Activated CD4-positive, alpha-beta T cell treated with anti-CD3 and anti-CD28 coated beads for 4 hours (primary cell): Measurements from ENCODE around the gene SEMA3F.

Experiments
- DNase-seq, 2 donors: peaks; one replicate each; pipeline ENCODE4 v3.0.0-alpha.2; 2020

SEMA3F gene

DNA sequence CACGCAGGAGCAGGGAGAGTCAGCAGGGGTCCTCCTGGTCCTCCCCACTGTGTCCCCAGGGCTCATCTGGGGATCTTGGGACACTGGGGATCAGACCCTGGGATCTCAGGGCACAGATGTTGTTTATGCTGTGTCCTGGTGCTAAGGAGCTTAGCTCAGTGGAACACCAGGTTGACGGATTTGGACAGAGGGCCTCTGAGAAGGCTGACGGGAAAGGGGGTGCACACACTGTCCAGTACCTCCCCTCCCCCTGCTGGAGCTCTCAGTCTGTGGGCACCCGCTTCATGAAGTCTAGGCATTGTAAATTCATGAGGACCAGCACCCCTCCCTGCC, 21.9 kb upstream of the SEMA3F start:
- no peak for DNase-seq

DNA sequence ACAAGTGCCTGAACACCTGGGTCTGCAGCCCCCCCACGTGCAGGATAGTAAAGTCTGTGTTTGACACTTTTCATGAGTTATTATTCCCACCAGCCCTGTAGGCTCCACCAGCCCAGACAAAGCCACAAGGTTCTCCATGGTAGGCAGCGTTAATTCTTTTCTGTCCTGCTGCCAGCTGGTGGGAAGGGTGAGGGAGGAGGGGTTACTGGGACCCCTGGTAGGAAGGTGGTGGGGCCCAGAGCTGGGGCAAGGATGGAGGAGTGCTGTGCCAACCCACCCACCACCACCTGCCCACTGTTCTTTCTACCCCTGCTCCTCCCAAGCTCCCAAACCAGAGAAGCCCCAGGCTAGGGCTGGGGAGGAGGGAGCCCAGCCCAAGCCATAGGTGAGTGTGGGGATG, 20.8 kb upstream of the SEMA3F start:
- DNase-seq: no peak

DNA sequence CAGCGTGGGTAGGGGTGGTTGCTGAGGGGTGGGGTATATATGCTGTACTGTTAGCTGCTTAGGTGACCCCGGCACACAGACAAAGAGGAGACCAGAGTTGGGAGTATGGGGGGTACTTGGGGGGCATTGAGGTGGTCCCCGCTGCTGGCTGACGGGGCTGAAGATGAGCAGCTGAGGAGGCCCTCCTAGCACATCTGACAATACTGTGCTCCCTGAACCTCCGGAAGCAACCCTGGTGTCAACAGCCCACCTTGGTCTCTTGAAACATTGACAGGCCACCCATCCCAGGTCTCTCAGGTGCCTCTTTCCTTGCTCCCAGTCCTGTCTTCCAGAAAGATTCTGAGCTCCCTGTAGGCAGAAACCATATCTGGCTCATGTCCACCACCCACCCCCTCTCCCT, 19.2 kb upstream of the SEMA3F start:
- no peak for DNase-seq

- no peak for DNase-seq
These were observed 18.3 kb upstream of the SEMA3F start for GRCh38 chr3:50136714-50137405.

DNA sequence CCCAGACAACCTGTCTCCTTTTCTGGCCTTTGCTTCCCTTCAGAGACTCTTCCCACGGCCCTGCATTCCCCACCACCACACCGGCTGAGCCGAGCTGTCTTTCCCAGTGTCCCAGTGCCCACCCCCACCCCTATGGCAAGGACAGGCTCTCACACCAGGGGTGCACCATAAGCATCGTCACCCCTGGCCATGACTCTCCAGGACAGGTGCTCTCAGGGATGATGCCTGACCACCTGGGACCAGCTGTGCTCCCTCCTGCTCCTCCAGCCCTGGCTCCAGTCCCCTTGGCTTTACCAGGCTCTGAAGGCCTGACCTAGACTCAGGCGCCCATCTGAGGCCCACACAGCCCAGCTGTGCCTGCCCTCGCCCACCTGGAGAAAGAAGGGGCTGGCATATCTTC, 17.6 kb upstream of the SEMA3F start:
- DNase-seq: no peak

DNA sequence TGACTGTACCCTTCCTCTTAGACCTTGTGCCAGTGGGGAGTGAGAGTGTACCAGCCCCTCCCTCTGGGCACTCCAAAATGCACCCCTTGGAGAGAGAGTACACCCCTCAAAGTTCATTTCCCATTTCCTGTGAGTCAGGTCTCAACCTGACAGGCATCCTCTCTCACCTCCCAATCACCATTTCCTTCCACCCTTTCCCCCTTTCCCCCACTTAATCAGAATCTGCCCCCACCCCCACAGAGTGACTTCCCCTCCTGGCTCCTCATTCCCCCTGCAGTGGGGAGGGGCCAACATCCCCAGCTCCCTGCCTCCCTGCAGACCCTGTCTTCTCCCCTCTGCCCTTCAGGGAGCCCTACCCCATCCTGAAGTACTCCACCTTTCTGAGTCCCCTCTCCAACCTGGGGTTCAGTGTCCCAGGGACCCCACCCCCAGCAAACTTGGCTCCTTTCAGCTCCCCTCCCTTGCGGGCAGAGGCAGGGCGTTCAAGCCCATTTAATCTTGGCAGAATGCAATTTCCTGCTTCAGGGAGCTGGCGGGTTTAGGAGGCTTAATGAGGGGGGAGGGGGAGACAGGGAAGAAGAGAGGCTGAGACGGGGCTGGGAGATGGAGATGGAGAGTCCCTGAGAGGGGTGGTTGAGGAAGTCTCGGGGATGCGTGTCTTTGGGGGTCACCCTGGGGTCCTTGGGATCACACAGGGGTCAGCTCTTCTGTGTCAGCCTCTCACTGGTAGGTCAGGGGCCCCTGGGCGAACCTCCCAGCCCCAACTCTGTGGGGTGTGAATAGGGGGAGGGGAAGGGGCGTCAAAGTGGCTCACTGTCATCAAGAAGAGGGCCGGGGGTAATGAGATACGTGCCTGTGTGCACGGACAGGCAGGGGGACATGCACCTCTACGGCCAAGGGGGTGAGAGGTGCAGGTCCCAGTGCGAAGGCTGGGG, 16.6 kb upstream of the SEMA3F start:
- no peak for DNase-seq

DNA sequence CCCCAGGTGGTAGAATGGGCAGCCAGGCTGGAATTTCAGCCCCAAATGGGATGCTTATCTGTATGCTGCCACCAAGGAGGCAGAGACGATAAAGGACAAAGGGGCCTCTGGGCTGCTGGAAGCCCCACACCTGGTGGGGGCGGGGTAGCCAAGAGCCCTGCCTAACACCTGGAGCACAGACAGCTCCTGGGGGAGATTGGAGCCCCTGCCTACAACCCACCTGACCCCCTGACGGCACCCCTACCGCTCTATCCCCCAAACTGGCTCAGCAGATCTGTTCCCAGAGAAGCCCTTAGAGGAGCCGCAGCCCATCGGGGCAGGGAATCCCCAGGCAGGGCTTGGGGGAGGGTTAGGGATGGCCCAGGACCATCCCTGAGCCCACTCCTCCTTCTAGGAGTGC, 15.8 kb upstream of the SEMA3F start:
- DNase-seq: no peak

DNA sequence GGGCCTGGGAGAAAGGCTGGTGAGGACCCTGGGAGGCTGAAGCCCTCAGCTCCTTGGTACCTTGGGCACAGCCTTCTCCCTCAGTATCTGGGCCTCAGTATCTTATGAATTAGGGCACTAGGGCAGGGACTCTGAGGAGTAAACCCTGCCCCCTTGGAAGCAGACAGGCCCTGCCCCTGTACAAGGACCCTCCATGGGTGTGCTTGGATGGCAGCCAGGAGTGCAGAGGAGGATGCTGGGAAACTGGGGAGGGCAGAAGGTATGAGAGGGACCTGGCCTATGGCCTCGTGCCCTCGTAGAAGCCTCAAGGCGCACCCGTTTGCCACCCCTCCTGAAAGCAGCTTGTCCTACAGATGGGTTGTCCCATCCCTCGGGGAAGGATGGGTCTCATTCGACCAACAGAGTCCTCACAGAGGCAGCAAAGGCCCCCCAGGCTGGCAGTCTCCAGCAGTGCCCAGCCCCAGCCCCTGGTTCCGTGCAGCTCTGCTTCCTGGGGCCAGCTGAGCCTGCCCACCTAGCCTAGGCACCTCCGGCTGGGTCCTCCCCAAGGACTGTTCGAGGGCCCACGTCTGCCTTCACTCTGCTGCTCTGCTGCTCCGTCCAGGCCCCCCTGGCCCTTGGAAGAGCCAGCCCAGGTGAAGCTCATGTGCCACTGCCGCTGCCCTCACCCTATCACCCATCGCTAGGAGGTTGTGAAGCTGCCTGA, 15.3 kb upstream of the SEMA3F start:
- DNase-seq: no peak

- DNase-seq: no peak
These were observed 14.1 kb upstream of the SEMA3F start for GRCh38 chr3:50140990-50141389.

- DNase-seq: no peak
These were observed 8.7 kb upstream of the SEMA3F start for GRCh38 chr3:50146316-50146901.

- DNase-seq: no peak
These were observed 8.1 kb upstream of the SEMA3F start for GRCh38 chr3:50147016-50147415.

DNA sequence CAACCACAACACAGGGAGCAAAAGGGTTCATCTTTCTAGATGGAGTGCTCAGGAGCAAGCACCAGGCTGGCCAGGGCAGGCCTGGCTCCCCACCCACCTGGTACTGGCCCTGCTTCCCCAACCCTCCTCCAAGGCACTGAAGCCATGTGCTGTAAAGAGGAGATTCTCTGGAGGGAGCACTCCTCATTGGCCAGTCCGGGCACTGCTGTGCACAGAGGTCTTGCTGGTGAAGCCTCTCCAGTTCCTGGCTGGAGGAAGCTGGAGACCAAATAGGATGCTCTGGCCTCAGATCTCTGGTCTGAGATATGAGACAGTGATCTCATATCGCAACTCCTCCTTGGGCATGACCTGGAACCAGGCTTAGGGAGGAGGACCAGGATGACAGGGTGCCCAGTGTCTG, 7.7 kb upstream of the SEMA3F start:
- no peak for DNase-seq

GRCh38 chr3:50147861-50148260, 7.3 kb upstream of the SEMA3F start:
- DNase-seq: no peak

DNA sequence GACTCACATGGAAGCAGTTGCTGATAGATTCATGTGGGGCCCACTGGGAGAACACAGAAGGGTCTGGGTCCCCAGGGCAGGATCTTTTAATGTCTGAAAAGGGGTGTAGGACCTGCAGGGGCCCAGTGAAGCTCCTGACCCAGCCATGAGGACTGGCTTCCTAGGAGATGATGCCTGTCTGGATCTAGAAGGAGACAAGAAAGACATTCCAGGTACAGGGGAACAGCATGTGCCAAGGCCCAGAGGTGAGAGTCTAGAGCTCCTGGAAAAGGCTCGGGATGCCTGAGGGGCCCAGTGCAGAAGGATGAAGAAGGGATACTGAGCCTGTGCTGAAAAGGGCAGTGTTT, 4.7 kb upstream of the SEMA3F start:
- DNase-seq: no peak

DNA sequence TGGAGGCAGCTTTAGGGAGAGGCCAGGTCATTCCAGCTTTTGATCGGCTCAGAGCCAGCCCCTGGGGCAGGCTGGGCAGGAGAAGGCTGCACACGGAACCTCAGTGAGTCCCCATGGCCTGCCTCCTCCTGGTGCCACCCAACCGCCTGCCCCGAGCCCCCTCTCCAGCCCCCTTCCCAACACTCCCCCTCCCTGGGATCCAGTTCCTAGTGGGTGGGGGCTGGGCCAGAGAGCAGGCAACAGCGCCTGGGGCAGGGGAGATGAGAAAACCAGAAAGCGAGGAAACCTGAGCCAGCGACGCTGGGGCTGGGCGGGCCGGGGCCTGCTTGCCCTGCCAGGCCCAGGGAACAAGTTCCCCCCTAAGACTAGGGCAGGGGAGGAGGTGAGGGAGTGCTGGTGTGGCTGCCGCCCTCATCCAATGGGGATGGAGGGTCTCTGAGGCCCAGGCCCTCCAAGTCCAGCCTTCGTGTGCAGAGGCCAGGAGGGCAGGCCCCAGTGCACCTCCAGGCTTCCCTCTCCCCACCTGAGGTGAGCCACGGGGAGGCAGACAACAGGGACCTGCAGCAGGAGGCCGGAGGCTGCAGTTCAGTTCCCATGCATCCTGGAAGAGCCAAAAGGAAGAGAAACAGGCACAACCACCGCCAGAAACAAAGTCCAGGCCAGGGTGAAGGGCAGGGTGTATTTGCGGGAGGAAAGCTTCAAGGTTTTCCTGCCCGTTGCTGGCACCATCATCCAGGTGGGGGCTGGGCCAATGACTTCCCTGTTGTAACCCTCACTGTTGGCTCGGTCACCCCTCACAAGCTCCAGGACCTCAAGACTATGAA, 4.0 kb upstream of the SEMA3F start:
- DNase-seq: no peak

GRCh38 chr3:50151728-50152127, 3.4 kb upstream of the SEMA3F start:
- DNase-seq: no peak

GRCh38 chr3:50153782-50154475, 1.2 kb upstream of the SEMA3F start:
- no peak for DNase-seq

DNA sequence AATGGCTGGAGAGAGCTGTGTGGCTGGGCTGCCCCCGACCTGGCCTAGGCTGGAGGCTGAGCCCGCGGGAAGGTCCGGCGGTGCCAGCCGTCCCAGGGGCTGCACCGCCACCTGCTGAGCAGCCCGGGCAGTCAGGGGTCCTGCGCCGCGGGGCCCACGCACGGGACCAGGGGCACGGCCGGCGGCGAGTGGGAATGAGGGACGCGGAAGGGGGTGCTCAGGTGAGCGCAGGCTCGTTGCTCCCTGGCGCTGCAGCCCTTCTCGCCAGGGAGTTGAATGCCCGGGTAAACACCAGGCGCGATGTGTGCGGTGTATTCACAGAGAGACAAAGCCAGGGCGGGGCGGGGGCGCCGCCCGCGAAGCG, 666 bp upstream of the SEMA3F start:
- no peak for DNase-seq

DNA sequence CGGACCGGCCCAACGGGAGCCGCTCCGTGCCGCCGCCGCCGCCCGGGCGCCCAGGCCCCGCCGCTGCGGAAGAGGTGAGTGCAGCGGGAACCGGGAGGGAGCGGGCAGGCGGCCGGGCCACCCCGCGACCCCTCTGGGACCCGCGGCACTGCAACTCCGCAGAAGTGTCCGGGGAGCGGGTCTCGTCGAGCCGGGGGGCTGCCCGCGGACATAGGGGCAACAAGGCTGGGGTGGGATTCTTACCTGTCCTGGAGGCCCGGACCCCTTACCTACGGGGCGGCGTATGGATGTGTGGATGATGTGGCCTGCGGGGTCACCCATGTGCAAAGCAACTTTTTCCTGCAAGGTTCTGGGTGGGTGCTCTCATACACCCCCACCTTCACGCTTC, 361 bp downstream of the SEMA3F start:
- DNase-seq: no peak

DNA sequence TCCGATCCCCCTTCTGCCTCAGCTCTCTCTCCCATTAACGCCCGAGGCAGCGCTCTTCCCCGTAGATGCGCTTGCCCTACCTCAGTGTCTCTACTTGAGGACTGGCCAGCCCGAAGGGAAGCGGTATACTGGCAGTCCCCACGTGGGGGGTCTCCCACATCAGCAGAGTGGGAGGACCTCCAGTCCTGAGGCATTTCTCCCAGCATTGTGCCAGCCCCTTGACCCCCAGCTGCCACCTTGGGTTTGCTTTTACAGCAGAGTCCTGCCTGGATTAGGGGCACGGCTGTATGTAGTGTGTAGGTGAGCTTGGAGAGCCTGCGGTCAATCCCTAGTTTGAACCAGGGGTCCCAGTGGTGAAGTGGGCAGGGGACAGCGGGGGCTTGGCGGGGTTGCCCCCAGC, 767 bp downstream of the SEMA3F start:
- DNase-seq: no peak

GRCh38 chr3:50156549-50157493, 1.7 kb downstream of the SEMA3F start:
- no peak for DNase-seq
